Adrenal gland (tissue), 12 donors: ENCODE data around the gene RGMB. TPM values are rescaled to one million over a fixed set of nuclear protein-coding genes. Genes with fewer than 3 reads are reported as not detected.

Experiments used
- DNase-seq, 7 donors: peaks; one replicate each; pipeline ENCODE4 v3.0.0-alpha.2; 2019 to 2020
- H3K27ac ChIP-seq, 5 donors: fragments of 200-600 bp; sonication (generic) in 4 of 5; 1 replicate in 3 of 5; 2 replicates in 2 of 5; pipeline versions ENCODE4 v1.5.1 to v1.8.0; 2016 to 2020; ENCODE audit warnings: mild to moderate bottlenecking in 1 of 5
- H3K27me3 ChIP-seq: fragments of 200-600 bp; 2 replicates; pipeline ENCODE4 v1.8.0; 2021
- H3K36me3 ChIP-seq, 2 donors: fragments of 200-600 bp; replicated peaks in 1 of 2; 1 replicate in 1 of 2; 2 replicates in 1 of 2; pipeline versions ENCODE4 v1.5.1 to v1.8.0; 2018 to 2022
- H3K4me1 ChIP-seq, 2 donors: fragments of 200-600 bp; replicated peaks in 1 of 2; 1 replicate in 1 of 2; 2 replicates in 1 of 2; pipeline versions ENCODE4 v1.5.1 to v1.8.0; 2018 to 2021
- H3K4me3 ChIP-seq, 4 donors: fragments of 200-600 bp; sonication (generic) in 3 of 4; one replicate each; pipeline ENCODE4 v1.5.1; 2016 to 2018
- H3K9me3 ChIP-seq, 3 donors: fragments of 200-600 bp; sonication (generic) in 1 of 3; replicated peaks in 1 of 3; 1 replicate in 2 of 3; 2 replicates in 1 of 3; pipeline versions ENCODE4 v1.5.1 to v1.8.0; 2016 to 2021
- POLR2A ChIP-seq, 2 donors: fragments of 450-650 bp; IDR thresholded peaks; one replicate each; pipeline ENCODE4 v1.6.1; 2017; ENCODE audit warnings: antibody characterized with exemption in 2 of 2, mild to moderate bottlenecking in 2 of 2, moderate library complexity in 1 of 2
- WGBS, 4 donors: extraction: QIAGEN DNeasy Blood & Tissue Kit in 2 of 4; methylation state at CpG; one replicate each; pipeline versions ENCODE4 v1.1.5 to v1.1.7; 2013 to 2017; 5-methylcytosine and 5-hydroxymethylcytosine counted together
- intact Hi-C, 2 donors: fragments of 100-400 bp; cut with DNase I; formaldehyde crosslinking; loops; one replicate each; pipeline versions ENCODE4 v1.14.1 to v1.15.0; 2022 to 2023
- polyA plus RNA-seq, 3 donors: library from polyadenylated mRNA; stranded (reverse); fragments of 200-250 nt in 2 of 3; fragments of 350-450 nt in 1 of 3; fragmentation: Illumina TruSeq in 1 of 3; extraction: RNeasy Lipid Tissue Mini Kit (QIAGEN cat#74804) in 1 of 3; gene quantifications; one replicate each; pipeline ENCODE4 v1.2.3, GENCODE V29; 2013 to 2014
- total RNA-seq, 9 donors: library from RNA; depleted of rRNA in 4 of 9; stranded (reverse); fragments of >200 nt in 4 of 9; fragments of 120-200 nt in 1 of 9; fragmentation: NEBNext Ultra II Directional in 1 of 9; extraction: Animal tissue kit (Norgen Biotek cat#: 25700) in 1 of 9; gene quantifications; one replicate each; pipeline versions ENCODE4 v1.1.0 to v1.2.4, GENCODE V29; 2013 to 2023
- TF ChIP-seq, protein P1 (sequence below), 6 experiments: fragments of 450-650 bp in 4 of 6; fragments of 200-600 bp in 2 of 6; sonication (generic) in 1 of 6; IDR thresholded peaks; 1 replicate in 5 of 6; 2 replicates in 1 of 6; pipeline versions ENCODE4 v1.5.1 to v1.8.0; 2016 to 2021; ENCODE audit warnings: antibody characterized with exemption in 6 of 6, mild to moderate bottlenecking in 2 of 6, moderate library complexity in 1 of 6
- donor health status: healthy with polysubstance abuse.
- donor health status: Bipolar disorder and iron deficiency.
- donor health status: DM: yes; HTN: yes; CAD: no.
- donor health status: DM: no; HTN: no; CAD: no.
- donor health status: DM: no; HTN: no; CAD: no.
- donor health status: DM: yes; HTN: yes; CAD: no.

RGMB gene
- total and polyA plus RNA-seq, 12 donors = 1.0 to 14.4 (median 9.6) TPM

- intact Hi-C loops = no loop called here
- TF ChIP-seq, protein P1, sequence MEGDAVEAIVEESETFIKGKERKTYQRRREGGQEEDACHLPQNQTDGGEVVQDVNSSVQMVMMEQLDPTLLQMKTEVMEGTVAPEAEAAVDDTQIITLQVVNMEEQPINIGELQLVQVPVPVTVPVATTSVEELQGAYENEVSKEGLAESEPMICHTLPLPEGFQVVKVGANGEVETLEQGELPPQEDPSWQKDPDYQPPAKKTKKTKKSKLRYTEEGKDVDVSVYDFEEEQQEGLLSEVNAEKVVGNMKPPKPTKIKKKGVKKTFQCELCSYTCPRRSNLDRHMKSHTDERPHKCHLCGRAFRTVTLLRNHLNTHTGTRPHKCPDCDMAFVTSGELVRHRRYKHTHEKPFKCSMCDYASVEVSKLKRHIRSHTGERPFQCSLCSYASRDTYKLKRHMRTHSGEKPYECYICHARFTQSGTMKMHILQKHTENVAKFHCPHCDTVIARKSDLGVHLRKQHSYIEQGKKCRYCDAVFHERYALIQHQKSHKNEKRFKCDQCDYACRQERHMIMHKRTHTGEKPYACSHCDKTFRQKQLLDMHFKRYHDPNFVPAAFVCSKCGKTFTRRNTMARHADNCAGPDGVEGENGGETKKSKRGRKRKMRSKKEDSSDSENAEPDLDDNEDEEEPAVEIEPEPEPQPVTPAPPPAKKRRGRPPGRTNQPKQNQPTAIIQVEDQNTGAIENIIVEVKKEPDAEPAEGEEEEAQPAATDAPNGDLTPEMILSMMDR (IDR thresholded peaks at IDR 0.05) = no peak
- TF ChIP-seq POLR2A (IDR thresholded peaks at IDR 0.05) = no peak
- DNase-seq = no peak
- WGBS, 4 donors = 90 to 100% (median 93%) methylated on average over 3 of the region's 3 CpGs
- Histone ChIP-seq H3K4me3 (no peak overlapping the region), H3K4me1 (no peaks in the 10 kb centered on the region), H3K9me3 (no peaks in the 10 kb centered on the region), H3K27ac (no peak overlapping the region), H3K36me3 (no peaks in the 10 kb centered on the region), H3K27me3 (no peaks in the 10 kb centered on the region)
Observed at GRCh38 chr5:98843481-98843880, 70.0 kb downstream of the RGMB start.

GRCh38 chr5:98844865-98845264 is 71.4 kb downstream of the RGMB start:
- Histone ChIP-seq H3K27me3 (no peaks in the 10 kb centered on the region), H3K9me3 (no peaks in the 10 kb centered on the region), H3K27ac (no peak overlapping the region), H3K4me1 (peaks cover 0 to 4% of the 10 kb centered on the region in 2 donors), H3K4me3 (no peak overlapping the region), H3K36me3 (no peaks in the 10 kb centered on the region)
- intact Hi-C loops = no loop called here
- 86 to 99% (median 95%) methylated on average over 6 of the region's 6 CpGs for WGBS, 4 donors
- no peak for DNase-seq
- TF ChIP-seq, protein P1 (IDR thresholded peaks at IDR 0.05) = no peak
- TF ChIP-seq POLR2A (IDR thresholded peaks at IDR 0.05) = no peak

GRCh38 chr5:98845878-98846277 is 72.4 kb downstream of the RGMB start:
- peaks cover 0 to 8% of the 10 kb centered on the region in 2 donors for H3K4me1 ChIP-seq
- TF ChIP-seq, protein P1 (IDR thresholded peaks at IDR 0.05) = no peak
- no peak for TF ChIP-seq POLR2A (IDR thresholded peaks at IDR 0.05)
- H3K36me3 ChIP-seq = no peaks in the 10 kb centered on the region
- DNase-seq = no peak
- no peaks in the 10 kb centered on the region for H3K9me3 ChIP-seq
- no peaks in the 10 kb centered on the region for H3K27me3 ChIP-seq
- no peak overlapping the region for H3K4me3 ChIP-seq
- no peak overlapping the region for H3K27ac ChIP-seq
- intact Hi-C loops = no loop called here
- 93 to 98% (median 94%) methylated on average over 3 to 8 of the region's 8 CpGs for WGBS, 4 donors

Other genes starting within 250 kb of the RGMB start
- gene CHD1, start 155.3 kb downstream of the RGMB start, total RNA-seq = 10 to 100 TPM; 16.0 to 64.9 (median 26.8) TPM
- gene CHD1, start 155.3 kb downstream of the RGMB start, polyA plus RNA-seq = 10 to 100 TPM; 24.9 to 33.5 (median 31.4) TPM